T-helper 22 cell (primary cell): ENCODE measurements around the gene GPR75.
"Not testable (repeated sequence)": the region's sequence is repeated elsewhere in the genome, so short reads cannot be mapped to it uniquely, and the experiment has no call there.

Experiments
- DNase-seq: peaks from one replicate; pipeline ENCODE4 v3.0.0-alpha.2; 2020; ENCODE audit warnings: low read depth

The GPR75 gene

DNA sequence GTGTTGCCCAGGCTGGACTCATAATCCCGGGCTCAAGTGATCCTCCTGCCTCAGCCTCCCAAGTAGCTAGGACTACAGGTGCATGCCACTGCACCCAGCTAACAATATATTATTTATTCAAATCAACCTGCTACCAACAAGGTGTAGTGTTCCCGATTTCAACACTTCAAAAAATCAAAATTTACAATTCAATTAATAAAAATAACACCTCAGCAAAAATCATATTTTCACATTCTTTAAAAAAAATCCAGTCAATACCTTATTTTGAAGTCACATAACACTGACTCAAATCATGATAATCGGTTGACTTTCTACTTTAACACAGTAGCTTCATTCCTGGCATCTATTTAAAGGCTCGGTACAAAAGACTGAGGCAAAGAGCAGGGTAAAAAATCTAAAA lies 7.2 kb downstream of the GPR75 start:
- no peak for DNase-seq

DNA sequence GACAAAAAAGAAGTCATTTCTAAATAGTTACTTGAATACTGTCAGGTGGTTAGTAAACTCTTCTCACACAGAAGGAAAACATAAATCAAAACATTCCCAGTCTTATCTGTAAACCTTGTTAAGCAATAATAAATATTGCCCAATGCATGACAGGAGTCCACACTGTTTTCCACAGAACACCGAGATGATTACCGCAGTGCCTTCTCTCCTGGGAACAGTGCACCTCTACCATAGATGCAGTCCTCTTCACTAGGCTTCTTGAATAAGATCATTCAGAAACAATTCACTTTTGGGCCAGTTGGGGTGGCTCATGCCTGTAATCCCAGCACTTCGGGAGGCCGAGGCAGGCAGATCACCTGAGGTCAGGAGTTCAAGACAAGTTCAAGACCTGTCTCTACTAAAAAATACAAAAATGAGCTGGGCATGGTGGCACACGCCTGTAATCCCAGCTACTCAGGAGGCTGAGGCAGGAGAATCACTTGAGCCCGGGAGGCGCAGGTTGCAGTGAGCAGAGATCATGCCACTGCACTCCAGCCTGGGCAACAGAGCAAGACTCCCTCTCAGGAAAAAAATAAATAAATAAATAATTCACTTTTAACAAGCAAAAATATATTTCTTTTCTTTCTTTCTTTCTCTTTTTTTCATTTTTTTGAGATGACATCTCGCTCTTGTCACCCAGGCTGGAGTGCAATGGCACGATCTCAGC lies 8.6 kb downstream of the GPR75 start:
- not testable (repeated sequence) for DNase-seq

DNA sequence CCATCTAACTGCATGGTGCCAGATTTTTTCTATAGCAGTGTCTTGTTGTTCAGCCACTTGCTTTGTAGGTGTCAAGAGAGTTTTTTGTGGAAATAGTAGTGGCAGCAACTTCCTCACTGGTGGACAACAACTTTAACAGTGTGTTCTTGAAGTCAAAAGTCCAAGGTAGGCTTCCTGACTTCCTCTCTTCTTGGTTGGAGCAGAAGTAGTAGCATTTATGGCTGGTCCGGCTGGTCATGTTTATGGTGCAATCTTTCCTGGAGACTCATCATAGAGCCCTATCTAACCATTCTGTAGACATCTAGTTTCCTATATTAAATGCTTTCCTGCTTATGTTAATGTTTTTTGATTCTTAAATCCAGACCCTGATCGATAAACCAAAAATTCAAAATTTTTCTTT lies 11.7 kb downstream of the GPR75 start:
- no peak for DNase-seq

DNA sequence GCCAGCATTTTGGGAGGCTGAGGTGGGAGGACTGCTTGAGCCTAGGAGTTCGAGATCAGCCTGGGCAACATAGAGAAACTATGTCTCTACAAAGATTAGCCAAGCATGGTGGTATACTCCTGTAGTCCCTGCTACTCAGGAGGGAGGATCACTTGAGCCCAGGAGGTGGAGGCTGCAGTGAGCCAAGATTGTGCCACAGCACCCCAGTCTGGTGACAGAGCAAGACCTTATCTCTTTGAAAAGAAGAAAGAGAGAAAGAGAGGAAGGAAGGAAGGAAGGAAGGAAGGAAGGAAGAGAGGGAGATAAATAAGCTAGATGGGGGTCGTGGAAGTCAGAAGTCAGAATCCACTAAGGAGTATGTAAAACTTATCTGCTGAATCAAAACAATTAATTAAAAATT lies 16.2 kb downstream of the GPR75 start:
- no peak for DNase-seq

DNA sequence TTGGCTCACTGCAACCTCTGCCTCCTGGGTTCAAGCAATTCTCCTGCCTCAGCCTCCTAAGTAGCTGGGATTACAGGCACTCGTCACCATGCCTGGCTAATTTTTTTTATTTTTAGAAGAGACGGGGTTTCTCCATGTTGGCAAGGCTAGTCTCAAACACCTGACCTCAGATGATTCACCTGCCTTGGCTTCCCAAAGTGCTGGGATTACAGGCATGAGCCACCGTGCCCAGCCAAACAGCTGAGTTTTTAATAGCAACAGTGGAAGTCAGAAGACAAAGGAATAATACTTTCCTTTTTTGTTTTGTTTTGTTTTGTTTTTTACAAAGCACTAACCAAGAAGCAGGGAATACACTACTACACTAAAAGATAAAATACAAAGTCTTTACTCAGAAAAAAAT lies 16.9 kb downstream of the GPR75 start:
- DNase-seq, result no peak

DNA sequence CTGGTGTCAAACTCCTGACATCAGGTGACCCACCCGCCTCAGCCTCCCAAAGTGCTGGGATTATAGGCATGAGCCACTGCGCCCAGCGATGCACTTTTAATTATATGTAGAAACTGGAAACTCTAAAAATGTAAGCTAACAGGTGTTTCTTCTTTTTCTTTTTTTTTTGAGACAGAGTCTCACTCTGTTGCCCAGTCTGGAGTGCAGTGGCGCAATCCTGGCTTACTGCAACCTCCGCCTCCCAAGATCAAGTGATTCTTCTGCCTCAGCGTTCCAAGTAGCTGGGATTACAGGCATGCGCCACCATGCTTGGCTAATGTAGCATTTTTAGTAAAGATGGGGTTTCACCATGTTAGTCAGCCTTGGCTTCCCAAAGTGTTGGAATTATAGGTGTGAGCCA lies 18.1 kb downstream of the GPR75 start:
- DNase-seq, result not testable (repeated sequence)

DNA sequence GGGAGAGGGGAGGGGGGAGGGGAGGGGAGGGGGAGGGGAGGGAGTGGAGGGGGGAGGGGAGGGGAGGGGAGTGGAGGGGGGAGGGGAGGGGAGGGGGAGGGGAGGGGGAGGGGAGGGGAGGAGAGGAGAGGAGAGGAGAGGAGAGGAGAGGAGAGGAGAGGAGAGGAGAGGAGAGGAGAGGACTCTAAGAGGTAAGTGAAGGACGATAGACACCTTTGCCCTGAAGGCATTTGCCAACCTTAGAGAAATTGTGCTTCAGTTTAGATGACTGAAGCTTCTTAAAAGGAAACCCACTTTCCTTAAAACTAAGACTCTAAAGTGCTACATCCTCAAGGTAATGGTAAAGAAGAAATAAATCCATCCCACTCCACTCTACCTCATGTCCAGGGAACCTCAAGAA lies 19.2 kb downstream of the GPR75 start:
- no peak for DNase-seq

DNA sequence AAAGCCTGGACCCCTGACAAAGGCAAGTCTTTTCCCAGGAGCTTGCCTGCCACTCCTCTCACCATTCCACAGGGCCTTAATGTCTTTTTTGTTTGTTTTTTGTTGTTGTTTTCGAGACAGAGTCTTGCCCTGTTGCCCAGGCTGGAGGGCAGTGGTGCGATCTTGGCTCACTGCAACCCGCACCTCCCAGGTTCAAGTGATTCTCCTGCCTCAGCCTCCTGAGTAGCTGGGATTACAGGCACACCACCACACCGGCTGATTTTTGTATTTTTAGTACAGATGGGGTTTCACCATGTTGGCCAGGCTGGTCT lies 29.8 kb downstream of the GPR75 start:
- DNase-seq, result not testable (repeated sequence)

DNA sequence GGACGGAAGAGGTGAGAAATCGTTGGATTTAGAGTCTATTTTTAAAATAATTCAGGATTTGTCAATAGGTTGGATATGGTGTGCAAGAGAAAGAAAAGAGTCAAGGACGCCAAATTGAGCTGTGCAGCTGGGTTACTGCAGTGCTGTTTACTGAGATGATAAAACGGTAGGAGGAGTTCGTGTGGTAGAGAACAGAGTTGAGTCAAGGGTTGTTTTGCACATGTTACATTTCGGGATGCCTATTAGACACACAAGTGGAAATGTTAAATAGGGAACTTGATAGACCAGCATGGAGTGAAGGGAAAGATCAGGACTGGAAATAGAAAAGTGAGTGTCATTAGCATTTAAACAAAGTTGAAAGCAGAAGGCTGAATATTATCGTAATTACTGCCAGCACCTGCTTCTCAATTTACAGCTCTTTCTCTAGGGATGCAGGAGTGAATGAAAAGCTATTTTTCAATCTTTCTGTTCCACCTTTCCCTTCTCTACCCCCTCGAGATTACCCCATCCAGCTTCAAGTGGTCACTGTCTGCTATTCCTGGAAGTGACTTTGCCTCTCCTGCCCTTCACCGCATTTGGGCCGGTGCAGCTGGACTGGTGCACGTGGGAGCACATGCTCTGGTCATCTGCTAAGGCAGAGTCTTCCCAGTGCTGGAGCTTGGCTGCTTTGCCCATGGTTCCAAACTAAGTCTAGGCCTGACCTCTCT lies 30.3 kb downstream of the GPR75 start:
- DNase-seq, result no peak

DNA sequence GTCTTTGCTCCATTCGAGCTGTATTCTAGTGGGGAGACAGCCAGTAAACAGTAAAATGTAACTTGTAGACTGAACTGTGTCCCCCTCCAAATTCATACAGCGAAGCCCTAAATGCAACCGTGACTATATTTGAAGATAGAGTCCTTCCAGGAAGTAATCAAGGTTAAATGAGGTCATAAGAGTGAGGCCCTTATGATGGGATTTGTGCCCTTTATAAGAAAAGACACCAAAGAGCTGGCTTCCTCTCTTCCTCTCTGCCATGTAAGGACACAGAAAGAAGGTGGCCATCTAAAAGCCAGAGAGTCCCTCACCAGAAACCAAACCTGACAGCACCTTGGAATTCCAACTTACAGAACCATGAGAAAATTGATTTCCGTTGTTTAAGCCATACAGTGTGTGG lies 31.4 kb downstream of the GPR75 start:
- no peak for DNase-seq

DNA sequence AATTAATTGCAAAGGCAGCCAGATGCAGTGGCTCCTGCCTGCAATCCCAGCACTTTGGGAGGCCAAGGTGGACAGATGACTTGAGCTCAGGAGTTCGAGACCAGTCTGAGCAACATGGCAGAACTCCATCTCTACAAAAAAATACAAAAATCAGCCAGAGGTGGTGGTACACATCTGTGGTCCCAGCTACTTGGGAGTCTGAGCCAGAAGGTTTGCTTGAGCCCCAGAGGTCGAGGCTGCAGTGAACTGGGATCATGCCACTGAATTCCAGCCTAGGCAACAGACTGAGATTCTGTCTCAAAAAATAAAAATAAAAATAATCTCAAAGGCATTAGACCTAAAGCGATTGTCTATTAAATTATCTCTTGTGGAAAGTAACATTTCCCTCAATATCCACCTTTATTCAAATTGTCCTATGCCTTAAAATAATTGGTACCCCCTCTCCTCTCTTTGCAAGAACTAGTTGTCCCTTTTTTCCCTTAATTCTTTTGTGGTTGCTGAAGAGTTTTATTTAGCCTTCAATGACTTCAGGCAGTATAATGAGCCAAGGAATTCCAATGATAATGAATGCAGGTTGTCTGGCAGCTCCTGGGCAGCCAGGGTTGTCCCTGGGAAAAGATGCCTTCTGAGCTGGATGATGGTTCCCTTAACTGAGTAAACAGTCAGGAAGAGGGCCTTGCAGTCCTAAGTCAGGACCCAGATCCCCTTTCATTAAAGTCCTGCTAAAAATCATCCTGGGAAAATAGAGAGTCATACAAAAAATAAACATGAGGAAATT lies 32.2 kb downstream of the GPR75 start:
- no peak for DNase-seq

DNA sequence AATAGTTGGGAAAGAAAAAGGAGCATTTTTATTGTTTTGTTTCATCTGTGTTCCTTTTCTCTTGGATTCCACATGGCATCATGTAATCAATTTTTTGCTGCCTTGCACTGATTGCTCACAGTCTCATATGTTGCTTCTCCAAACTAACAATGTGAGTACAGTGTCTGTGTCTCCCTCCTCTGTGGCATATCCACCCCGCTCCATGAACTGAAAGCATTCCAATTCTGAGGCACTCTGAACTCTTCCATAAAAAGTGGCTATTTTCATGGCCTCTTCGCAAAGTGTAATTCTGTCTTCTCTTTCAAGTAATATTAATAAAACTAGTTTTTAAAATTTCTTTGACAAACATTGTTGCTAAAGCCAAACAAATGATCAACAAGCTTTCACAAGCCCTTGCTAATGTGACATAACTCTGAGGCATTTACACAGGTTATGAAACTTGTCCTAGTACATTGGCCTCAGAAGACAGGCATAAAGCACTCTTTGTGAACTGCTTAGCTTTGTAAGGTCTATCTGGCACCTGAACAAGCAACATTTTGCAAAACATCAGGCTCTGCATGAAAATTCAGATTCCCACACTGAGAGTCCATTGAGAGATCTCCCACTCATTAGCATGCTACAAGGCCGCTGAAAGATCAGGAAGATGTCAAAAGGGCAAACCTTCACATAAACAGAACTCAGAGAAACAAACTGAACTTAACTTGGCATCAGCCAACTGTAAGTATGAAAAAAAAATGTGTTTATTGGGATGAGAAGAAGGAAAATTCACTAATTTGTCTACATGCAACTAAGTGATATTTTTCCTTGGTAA lies 33.0 kb downstream of the GPR75 start:
- no peak for DNase-seq

DNA sequence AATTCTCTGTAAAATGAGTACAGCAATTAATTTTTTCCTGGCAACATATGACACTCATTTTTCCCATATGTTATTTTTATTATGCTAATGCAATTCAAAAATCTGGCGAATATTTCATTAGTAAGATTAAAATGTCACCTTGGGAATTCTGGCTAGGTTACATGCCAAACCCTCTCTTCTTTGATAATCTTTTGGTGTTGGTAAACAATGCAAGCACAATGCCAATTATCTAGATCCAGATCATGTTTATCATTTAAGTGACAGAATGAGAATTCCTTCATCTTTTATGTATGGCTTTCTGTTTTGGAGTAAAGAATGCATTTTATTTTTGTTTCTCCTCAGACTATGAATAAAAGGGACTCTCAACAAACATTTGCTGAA lies 33.7 kb downstream of the GPR75 start:
- no peak for DNase-seq

DNA sequence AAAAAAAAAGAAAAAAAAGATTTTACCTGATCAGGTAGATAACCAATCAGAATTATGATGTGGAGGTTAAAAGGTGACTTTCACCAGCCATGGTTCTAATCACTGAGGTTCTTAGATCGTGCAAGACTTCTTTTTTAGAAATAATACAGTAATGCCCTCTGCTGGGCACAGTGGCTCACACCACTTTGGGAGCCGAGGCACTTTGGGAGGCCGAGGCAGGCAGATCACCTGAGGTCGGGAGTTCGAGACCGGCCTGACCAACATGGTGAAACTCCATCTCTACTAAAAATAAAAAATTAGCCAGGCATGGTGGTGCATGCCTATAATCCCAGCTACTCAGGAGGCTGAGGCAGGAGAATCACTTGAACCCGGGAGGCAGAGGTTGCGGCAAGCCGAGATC lies 36.1 kb downstream of the GPR75 start:
- DNase-seq, result not testable (repeated sequence)

DNA sequence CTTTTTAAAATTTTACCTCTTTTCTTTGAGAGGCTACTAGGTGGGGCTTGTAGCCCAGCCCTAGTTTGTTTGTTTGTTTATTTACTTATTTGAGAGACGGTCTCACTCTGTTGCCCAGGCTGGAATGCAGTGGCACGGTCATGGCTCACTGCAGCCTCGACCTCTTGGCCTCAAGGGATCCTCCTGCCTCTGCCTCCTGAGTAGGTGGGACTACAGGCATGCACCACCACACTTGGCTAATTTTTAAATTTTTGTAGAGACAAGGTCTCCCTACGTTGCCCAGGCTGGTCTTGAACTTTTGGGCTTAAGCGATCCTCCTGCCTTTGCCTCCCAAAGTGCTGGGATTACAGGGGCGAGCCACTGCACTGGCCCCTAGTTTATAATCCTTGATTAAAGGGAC lies 38.0 kb downstream of the GPR75 start:
- no peak for DNase-seq

DNA sequence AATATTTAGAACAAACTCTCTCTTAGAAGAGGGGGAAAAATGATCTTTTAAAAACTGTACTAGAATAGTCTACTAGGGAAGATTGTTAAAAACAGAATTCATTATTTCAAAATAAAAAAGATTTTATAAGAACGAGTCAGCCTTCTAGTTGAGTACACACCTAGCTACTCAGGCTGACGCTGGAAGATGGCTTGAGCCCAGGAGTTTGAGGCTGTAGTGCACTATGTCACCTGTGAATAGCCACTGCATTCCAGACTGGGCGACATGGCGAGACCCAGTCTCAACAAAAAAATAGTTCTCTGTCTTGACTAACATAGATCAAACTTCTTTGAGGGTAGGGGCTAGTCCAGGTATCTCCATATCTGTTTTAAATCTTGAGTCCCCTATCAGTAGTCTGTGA lies 39.1 kb downstream of the GPR75 start:
- no peak for DNase-seq

DNA sequence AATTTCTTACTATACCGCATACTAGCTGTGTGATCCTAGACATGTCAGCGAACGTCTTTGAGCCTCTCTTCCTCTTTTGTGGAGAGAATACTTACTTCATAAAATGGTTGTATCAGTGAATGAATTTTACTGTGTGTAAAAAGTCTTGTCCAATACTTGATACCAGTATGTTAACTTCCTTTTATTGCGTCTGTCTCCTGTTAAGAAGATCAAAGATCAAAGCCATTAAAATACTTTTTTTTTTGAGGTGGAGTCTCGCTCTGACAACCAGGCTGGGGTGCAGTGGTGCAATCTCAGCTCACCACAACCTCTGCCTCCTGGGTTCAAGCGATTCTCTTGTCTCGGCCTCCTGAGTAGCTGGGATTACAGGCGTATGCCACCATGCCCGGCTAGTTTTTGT lies 39.7 kb downstream of the GPR75 start:
- DNase-seq, result no peak

DNA sequence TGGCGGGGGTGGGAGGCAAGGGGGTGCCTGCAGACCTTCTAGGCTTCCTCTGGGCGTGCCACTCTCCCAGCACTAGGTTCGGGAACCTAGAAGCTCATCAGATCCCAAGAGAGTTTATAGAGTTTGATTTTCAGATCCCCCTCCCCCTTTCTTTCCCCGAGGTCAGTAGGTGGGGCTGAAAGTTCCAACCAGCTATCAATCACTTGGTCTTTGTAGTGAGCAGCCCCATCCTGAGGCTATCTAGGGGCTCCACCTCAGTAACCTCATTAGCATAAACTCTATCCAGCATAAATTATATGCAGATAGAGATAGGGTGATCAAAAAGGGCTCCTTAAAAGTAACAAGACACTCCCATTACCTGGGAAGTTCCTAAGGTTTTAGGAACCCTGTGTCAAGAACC lies 40.1 kb downstream of the GPR75 start:
- DNase-seq, result no peak

DNA sequence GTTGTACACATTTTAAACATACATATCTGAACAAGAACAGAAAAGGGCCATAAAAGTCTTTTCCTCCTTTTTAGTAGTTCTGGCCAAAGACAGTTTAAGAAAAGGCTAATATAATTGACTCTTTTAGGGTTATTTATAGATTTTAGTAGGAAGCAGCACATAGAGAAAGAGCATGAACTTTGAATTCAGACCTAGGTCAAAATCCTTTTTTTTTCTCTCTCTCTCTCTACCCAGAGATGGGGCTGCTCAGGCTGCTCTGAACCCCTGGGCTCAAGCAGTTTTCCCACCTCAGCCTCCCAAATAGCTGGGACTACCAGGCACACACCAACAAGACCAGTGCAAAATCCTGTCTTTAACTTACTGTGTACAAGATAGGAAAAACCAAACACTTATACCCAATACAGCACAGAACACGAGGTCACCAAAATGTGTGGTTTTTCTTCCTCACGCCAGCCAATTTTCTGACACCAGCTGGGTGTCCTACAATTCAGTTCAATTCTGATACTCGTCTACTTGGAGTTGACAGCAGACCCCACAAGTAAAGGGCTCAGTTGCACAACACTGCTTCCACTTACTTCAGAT lies 40.8 kb downstream of the GPR75 start:
- no peak for DNase-seq

DNA sequence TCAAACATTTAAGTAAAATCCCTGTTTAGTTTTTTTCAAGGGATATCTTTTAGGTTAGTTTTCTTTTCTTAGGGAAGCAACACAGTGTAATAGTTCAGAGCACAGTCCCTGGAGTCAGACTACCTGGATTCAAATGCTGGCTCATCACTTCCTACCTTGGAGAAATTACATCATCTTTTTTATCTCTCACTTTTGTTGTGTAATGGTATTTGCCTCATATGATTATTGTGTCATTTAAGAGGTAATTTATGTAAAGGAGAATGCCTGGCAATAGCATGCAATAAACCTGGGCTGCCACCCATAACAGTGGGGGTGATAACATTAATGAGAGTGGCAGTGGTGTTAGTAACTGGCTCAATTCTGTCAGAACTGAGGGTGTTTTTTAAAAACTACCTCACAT lies 46.6 kb downstream of the GPR75 start:
- no peak for DNase-seq

DNA sequence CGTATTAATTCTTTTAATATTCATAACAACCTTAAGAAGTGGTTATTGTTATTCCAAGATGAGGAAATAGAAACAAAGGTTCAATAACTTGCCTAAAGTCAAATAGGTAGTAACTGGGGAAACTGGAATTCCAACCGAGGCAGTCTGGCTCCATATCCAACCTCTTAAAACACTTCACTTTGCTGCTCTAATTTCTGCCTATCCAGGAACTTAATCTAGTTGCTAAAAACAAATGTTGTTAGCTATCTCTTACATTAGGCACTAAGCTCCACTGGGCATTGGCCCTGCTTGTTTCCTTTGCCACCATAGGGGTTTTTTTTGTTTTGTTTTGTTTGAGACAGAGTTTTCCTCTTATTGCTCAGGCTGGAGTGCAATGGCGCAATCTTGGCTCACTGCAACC lies 48.2 kb downstream of the GPR75 start:
- no peak for DNase-seq
